ENCODE data around the gene ATG16L1. TPM values are rescaled to one million over a fixed set of nuclear protein-coding genes. Genes with fewer than 3 reads are reported as not detected.

ATG16L1 gene
- total RNA-seq, 1 experiment from 2014 or later, result 42.0 TPM

DNA sequence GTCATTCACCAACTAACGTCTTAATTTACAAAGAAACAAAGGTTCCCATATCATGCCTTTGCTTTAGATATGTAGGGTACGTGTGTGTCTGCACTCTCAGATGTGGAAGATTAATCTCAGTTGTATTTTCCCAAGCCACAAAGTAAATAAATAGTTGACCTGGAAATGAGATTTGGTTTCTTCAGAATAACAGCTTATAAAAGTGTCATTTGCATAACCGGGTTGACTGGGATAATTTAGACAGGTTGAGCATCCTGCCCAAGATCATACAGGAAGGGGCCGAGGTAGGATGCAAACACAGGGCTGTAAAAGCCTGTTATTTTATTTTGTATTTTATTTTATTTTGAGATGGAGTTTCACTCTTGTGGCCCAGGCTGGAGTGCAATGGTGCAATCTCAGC is 19.5 kb downstream of the ATG16L1 start:
- Histone ChIP-seq H3K27ac (ENCODE audit: insufficient read length, low read depth, low read length) (no peak overlapping the region), H3T11ph (ENCODE audit: low read length) (no peak overlapping the region), H3K4me1 (ENCODE audit: insufficient read depth, low read length) (no peaks in the 10 kb centered on the region), H3K14ac (ENCODE audit: insufficient read depth, low read length) (no peak overlapping the region), H4K5ac (ENCODE audit: insufficient read length, low read depth, low read length) (no peak overlapping the region), H3K4ac (ENCODE audit: low read depth, low read length) (no peak overlapping the region), H3K79me2 (ENCODE audit: insufficient read depth, low read length) (no peaks in the 10 kb centered on the region), H3K23me2 (ENCODE audit: insufficient read length, low read depth, low read length, poor library complexity, severe bottlenecking) (no peaks in the 10 kb centered on the region), H3K4me2 (ENCODE audit: insufficient read depth, insufficient read length, low read length) (no peak overlapping the region), H3K23ac (ENCODE audit: insufficient read length, low read depth, low read length) (no peak overlapping the region), H3K56ac (ENCODE audit: insufficient read length, low read depth, low read length) (no peak overlapping the region), H3K9me3 (ENCODE audit: control insufficient read depth, low read depth, low read length) (no peaks in the 10 kb centered on the region), H4K8ac (replicated peaks; ENCODE audit: insufficient read length, low read depth, low read length) (no peak overlapping the region), H2BK15ac (ENCODE audit: low read depth, low read length) (no peak overlapping the region), H2BK5ac (ENCODE audit: insufficient read length, low read length) (no peak overlapping the region), H2AK5ac (ENCODE audit: insufficient read length, low read length) (no peak overlapping the region), H4K20me1 (ENCODE audit: control insufficient read depth, insufficient read depth, insufficient read length) (no peaks in the 10 kb centered on the region), H2BK120ac (ENCODE audit: low read depth, low read length, poor library complexity, severe bottlenecking) (no peak overlapping the region), H2AFZ (ENCODE audit: low read length) (no peak overlapping the region), H3K18ac (ENCODE audit: insufficient read length, low read depth, low read length) (no peak overlapping the region), H3K27me3 (ENCODE audit: insufficient read depth, low read length) (no peaks in the 10 kb centered on the region), H3K79me1 (ENCODE audit: insufficient read depth, low read depth, low read length, poor library complexity, severe bottlenecking) (no peaks in the 10 kb centered on the region), H2BK20ac (ENCODE audit: low read depth, low read length, poor library complexity, severe bottlenecking) (no peak overlapping the region), H2BK12ac (ENCODE audit: insufficient read length, low read depth, low read length) (no peak overlapping the region), H4K91ac (ENCODE audit: insufficient read length, low read depth, low read length) (no peak overlapping the region), H3K9ac (ENCODE audit: extremely low read depth, insufficient read length, low read length) (no peak overlapping the region)
- H3K27ac Mint-ChIP-seq, result no peak overlapping the region
- no peak for DNase-seq
- TF ChIP-seq, protein P1, sequence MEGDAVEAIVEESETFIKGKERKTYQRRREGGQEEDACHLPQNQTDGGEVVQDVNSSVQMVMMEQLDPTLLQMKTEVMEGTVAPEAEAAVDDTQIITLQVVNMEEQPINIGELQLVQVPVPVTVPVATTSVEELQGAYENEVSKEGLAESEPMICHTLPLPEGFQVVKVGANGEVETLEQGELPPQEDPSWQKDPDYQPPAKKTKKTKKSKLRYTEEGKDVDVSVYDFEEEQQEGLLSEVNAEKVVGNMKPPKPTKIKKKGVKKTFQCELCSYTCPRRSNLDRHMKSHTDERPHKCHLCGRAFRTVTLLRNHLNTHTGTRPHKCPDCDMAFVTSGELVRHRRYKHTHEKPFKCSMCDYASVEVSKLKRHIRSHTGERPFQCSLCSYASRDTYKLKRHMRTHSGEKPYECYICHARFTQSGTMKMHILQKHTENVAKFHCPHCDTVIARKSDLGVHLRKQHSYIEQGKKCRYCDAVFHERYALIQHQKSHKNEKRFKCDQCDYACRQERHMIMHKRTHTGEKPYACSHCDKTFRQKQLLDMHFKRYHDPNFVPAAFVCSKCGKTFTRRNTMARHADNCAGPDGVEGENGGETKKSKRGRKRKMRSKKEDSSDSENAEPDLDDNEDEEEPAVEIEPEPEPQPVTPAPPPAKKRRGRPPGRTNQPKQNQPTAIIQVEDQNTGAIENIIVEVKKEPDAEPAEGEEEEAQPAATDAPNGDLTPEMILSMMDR (conservative IDR thresholded peaks at IDR 0.05), result no peak
- no peak overlapping the region for H3K4me3 Mint-ChIP-seq
- no peaks in the 10 kb centered on the region; a peak in 1 of 4 replicates for H3K4me1 Mint-ChIP-seq
- no CpG with 5 or more reads among the region's 4 CpGs for WGBS (ENCODE audit: extremely low coverage, insufficient read length, low lambda C conversion rate)
- H3K27me3 Mint-ChIP-seq (ENCODE audit: low read depth), result no peaks in the 10 kb centered on the region
- peaks cover 29 to 94% (median 88%) of the 10 kb centered on the region in 3 experiments for H3K36me3 Mint-ChIP-seq (ENCODE audit: insufficient read depth in 1 of 3, low read depth in 3 of 3)
- no peaks in the 10 kb centered on the region for H3K9me3 Mint-ChIP-seq

Measured in H9 (cell line).